K562 (cell line): ENCODE measurements around the gene ADGRG4. TPM values are rescaled to one million over a fixed set of nuclear protein-coding genes. Genes with fewer than 3 reads are reported as not detected.

Experiments used
- ATF6 ChIP-seq: sonication (generic); formaldehyde crosslinking; IDR thresholded peaks from 2 replicates; pipeline ENCODE4 v1.4.0; 2020; ENCODE audit warnings: mild to moderate bottlenecking, missing genetic modification reagents
- CREB3 ChIP-seq: fragments of 450-650 bp; conservative IDR thresholded peaks from 2 replicates; pipeline ENCODE4 v1.6.1; 2016; ENCODE audit warnings: missing genetic modification characterization, low read depth, mild to moderate bottlenecking, missing compliant biosample characterization, moderate library complexity
- LEF1 ChIP-seq: fragments of 450-650 bp; IDR thresholded peaks from 2 replicates; pipeline ENCODE4 v1.6.1; 2016; ENCODE audit warnings: mild to moderate bottlenecking
- MECOM ChIP-seq: fragments of 250-450 bp; sonication (Bioruptor Pico); IDR thresholded peaks from 2 replicates; pipeline ENCODE4 v1.8.0; 2022; ENCODE audit warnings: inconsistent platforms
- PHF20 ChIP-seq: fragments of 450-650 bp; IDR thresholded peaks from 2 replicates; pipeline ENCODE4 v1.6.1; 2018; ENCODE audit not compliant: partially characterized antibody
- POU5F1 ChIP-seq: fragments of 150-350 bp; IDR thresholded peaks from 2 replicates; pipeline ENCODE4 v1.6.1; 2014; ENCODE audit warnings: borderline replicate concordance, low read length, low read depth, mild to moderate bottlenecking; ENCODE audit not compliant: partially characterized antibody
- PRPF4 ChIP-seq: fragments of 200-400 bp; formaldehyde crosslinking; IDR thresholded peaks from one replicate; pipeline ENCODE4 v1.6.1; 2017; ENCODE audit warnings: low read length, low read depth, mild to moderate bottlenecking; ENCODE audit not compliant: insufficient read depth, poor library complexity, severe bottlenecking
- polyA plus RNA-seq, 8 experiments: library from polyadenylated mRNA; depleted of rRNA in 4 of 8; stranded (reverse) in 5 of 8; unstranded in 3 of 8; fragments of >200 nt; fragmentation: Nextera tagmentation in 2 of 8; fragmentation: Illumina TruSeq in 1 of 8; extraction: Ambion mirVana in 2 of 8; extraction: Trizol in 1 of 8; gene quantifications; 2 replicates each; pipeline versions ENCODE4 v1.2.1 to v1.2.3, GENCODE V29; 2011 to 2014; ENCODE audit warnings: inconsistent platforms in 1 of 8, missing spikeins in 1 of 8
- total RNA-seq, 7 experiments: library from RNA; depleted of rRNA in 6 of 7; stranded (reverse); fragments of >200 nt in 6 of 7; fragmentation: Illumina TruSeq in 2 of 7; extraction: Trizol in 2 of 7; gene quantifications; 2 replicates each; pipeline versions ENCODE4 v1.2.1 to v1.2.3, GENCODE V29; 2011 to 2021; ENCODE audit warnings: low replicate concordance in 1 of 7
- TF ChIP-seq, protein P1 (sequence below): fragments of 250-450 bp; sonication (Bioruptor Pico); IDR thresholded peaks from 2 replicates; pipeline ENCODE4 v1.4.0; 2020; ENCODE audit warnings: mild to moderate bottlenecking, moderate library complexity
- TF ChIP-seq, protein P2 (sequence below), 2 experiments: fragments of 450-650 bp; IDR thresholded peaks; 2 replicates each; pipeline ENCODE4 v1.6.1; 2016; ENCODE audit warnings: mild to moderate bottlenecking in 2 of 2, borderline replicate concordance in 1 of 2, low read depth in 1 of 2, moderate library complexity in 1 of 2

The ADGRG4 gene
- total and polyA plus RNA-seq, 9 of the 15 experiments (the other 6 are each of a cell fraction or from before 2014, with no cell fraction given) = not detected

- TF ChIP-seq, protein P1, sequence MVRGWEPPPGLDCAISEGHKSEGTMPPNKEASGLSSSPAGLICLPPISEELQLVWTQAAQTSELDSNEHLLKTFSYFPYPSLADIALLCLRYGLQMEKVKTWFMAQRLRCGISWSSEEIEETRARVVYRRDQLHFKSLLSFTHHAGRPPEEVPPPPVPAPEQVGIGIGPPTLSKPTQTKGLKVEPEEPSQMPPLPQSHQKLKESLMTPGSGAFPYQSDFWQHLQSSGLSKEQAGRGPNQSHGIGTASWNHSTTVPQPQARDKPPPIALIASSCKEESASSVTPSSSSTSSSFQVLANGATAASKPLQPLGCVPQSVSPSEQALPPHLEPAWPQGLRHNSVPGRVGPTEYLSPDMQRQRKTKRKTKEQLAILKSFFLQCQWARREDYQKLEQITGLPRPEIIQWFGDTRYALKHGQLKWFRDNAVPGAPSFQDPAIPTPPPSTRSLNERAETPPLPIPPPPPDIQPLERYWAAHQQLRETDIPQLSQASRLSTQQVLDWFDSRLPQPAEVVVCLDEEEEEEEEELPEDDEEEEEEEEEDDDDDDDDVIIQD (CRISPR knock-in tag) = no peak
- no peak for TF ChIP-seq ATF6
- no peak for TF ChIP-seq CREB3
- TF ChIP-seq PHF20 = no peak
- TF ChIP-seq PRPF4 = no peak
- no peak for TF ChIP-seq POU5F1
- TF ChIP-seq, protein P2, sequence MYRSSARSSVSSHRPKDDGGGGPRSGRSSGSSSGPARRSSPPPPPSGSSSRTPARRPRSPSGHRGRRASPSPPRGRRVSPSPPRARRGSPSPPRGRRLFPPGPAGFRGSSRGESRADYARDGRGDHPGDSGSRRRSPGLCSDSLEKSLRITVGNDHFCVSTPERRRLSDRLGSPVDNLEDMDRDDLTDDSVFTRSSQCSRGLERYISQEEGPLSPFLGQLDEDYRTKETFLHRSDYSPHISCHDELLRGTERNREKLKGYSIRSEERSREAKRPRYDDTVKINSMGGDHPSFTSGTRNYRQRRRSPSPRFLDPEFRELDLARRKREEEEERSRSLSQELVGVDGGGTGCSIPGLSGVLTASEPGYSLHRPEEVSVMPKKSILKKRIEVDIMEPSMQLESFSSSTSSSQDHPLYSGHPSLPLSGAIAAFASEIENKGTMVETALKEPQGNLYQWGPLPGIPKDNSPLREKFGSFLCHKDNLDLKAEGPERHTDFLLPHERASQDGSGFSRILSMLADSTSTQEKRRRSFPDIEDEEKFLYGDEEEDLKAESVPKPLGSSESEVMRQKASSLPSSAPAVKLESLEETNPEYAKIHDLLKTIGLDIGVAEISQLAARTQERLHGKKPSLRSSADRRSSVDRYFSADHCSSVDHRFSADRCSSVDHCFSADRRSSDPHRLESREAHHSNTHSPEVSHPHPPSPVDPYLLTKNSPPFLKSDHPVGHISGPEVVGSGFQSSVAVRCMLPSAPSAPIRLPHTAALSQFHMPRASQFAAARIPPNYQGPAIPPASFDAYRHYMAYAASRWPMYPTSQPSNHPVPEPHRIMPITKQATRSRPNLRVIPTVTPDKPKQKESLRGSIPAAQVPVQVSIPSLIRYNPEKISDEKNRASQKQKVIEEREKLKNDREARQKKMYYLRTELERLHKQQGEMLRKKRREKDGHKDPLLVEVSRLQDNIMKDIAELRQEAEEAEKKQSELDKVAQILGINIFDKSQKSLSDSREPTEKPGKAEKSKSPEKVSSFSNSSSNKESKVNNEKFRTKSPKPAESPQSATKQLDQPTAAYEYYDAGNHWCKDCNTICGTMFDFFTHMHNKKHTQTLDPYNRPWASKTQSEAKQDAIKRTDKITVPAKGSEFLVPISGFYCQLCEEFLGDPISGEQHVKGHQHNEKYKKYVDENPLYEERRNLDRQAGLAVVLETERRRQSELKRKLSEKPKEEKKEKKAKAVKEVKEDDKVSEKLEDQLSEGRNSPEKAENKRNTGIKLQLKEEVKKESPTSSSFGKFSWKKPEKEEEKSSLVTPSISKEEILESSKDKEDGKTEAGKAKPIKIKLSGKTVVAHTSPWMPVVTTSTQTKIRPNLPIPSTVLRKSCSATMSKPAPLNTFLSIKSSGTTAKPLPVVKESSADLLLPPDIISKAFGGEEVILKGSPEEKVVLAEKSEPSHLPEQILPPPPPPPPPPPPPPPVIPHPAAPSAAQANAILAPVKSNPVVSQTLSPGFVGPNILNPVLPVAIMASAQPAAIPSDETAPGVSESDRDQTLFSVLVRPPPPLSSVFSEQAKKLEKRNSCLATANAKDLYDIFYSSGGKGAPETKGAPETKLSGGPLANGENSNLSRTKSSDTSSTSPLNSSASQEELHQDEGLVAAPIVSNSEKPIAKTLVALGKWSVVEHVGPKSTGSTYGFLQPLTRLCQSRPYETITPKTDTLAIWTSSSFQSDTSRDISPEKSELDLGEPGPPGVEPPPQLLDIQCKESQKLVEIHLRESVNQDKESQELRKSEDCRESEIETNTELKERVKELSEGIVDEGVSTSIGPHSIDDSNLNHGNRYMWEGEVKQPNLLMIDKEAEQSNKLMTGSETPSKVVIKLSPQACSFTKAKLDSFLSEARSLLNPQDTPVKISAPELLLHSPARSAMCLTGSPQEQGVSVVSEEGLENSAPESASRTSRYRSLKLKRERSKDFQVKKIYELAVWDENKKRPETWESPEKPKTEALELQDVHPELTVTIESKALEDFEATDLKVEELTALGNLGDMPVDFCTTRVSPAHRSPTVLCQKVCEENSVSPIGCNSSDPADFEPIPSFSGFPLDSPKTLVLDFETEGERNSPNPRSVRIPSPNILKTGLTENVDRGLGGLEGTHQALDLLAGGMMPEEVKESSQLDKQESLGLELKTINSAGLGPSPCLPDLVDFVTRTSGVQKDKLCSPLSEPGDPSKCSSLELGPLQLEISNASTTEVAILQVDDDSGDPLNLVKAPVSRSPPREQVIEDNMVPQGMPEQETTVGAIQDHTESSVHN (IDR thresholded peaks at IDR 0.05; ENCODE audit: borderline replicate concordance in 1 of 2, low read depth in 1 of 2) = no peak
- no peak for TF ChIP-seq MECOM (CRISPR knock-in tag)
- no peak for TF ChIP-seq LEF1
Observed at GRCh38 chrX:136295380-136295779, 5.4 kb upstream of the ADGRG4 start (continued).
